ENCODE results near the gene SUFU. TPM values are rescaled to one million over a fixed set of nuclear protein-coding genes. Genes with fewer than 3 reads are reported as not detected.

SUFU gene
- total RNA-seq, 1 experiment from 2014 or later = 6.3 TPM

- ChIA-PET CTCF (interaction anchor here (0.8 to 1.7 kb wide), 11 partner anchors 8 to 804 kb away, joined by 3 to 11 read pairs (median 4); partner anchors contain the start of genes ACTR1A and SUFU), POLR2A (interaction anchor here (0.6 to 1.2 kb wide), 2 partner anchors 48 to 93 kb away, joined by 3 to 6 read pairs; partner anchors contain the start of genes SUFU and TRIM8)
- Mint-ChIP-seq H3K4me3 (ENCODE audit: unreplicated experiment) (no peak overlapping the region), H3K27ac (ENCODE audit: low read depth, unreplicated experiment) (no peak overlapping the region), H3K36me3 (ENCODE audit: insufficient read depth, unreplicated experiment) (peaks cover 18% of the 10 kb centered on the region), H3K9me3 (ENCODE audit: unreplicated experiment) (no peaks in the 10 kb centered on the region), H3K27me3 (ENCODE audit: insufficient read depth, unreplicated experiment) (no peaks in the 10 kb centered on the region), H3K4me1 (ENCODE audit: insufficient read depth, unreplicated experiment) (no peaks in the 10 kb centered on the region)
- BruUV-seq (replicated peaks) = no TSS peak
- intact Hi-C loops (cut with micrococcal nuclease) = loop anchor here (2.0 to 5.0 kb wide), 2 partner anchors 46 to 94 kb away; partner anchors contain the start of genes ACTR1A, SUFU and TRIM8
- peak; percentile 66 for DNase-seq (ENCODE audit: unreplicated experiment)
- peak; percentile 86 for TF ChIP-seq CTCF (IDR thresholded peaks at IDR 0.05; ENCODE audit: unreplicated experiment)
Measured at GRCh38 chr10:102596506-102596971, 92.8 kb downstream of the SUFU start.

GRCh38 chr10:102597131-102597991 is 93.6 kb downstream of the SUFU start:
- peaks cover 23% of the 10 kb centered on the region for H3K36me3 Mint-ChIP-seq (ENCODE audit: insufficient read depth, unreplicated experiment)
- no peaks in the 10 kb centered on the region for H3K9me3 Mint-ChIP-seq (ENCODE audit: unreplicated experiment)
- H3K27ac Mint-ChIP-seq (ENCODE audit: low read depth, unreplicated experiment) = no peak overlapping the region
- H3K27me3 Mint-ChIP-seq (ENCODE audit: insufficient read depth, unreplicated experiment) = no peaks in the 10 kb centered on the region
- no peak overlapping the region for H3K4me3 Mint-ChIP-seq (ENCODE audit: unreplicated experiment)
- no peak for DNase-seq (ENCODE audit: unreplicated experiment)
- H3K4me1 Mint-ChIP-seq (ENCODE audit: insufficient read depth, unreplicated experiment) = no peaks in the 10 kb centered on the region
- no peak for TF ChIP-seq CTCF (IDR thresholded peaks at IDR 0.05; ENCODE audit: unreplicated experiment)
- BruUV-seq (replicated peaks) = no TSS peak
- ChIA-PET CTCF (interaction anchor here (0.6 to 1.7 kb wide), 6 partner anchors 11 to 993 kb away, joined by 3 to 11 read pairs (median 3); partner anchors contain the start of gene SUFU), POLR2A (interaction anchor here (1.2 kb wide), 1 partner anchor 94 kb away, joined by 6 read pairs; the partner anchor contains the start of gene SUFU)
- intact Hi-C loops (cut with micrococcal nuclease) = loop anchor here (2.0 to 5.0 kb wide), 2 partner anchors 45 to 95 kb away; partner anchors contain the start of genes ACTR1A, SUFU and TRIM8

- POLR2A ChIA-PET = no interaction called here
- intact Hi-C loops (cut with micrococcal nuclease) = loop anchor here (5.0 kb wide), 1 partner anchor 44 kb away; the partner anchor contains the start of gene TRIM8
- peaks cover 23% of the 10 kb centered on the region for H3K36me3 Mint-ChIP-seq (ENCODE audit: insufficient read depth, unreplicated experiment)
- H3K9me3 Mint-ChIP-seq (ENCODE audit: unreplicated experiment) = no peaks in the 10 kb centered on the region
- no peak for TF ChIP-seq CTCF (IDR thresholded peaks at IDR 0.05; ENCODE audit: unreplicated experiment)
- DNase-seq (ENCODE audit: unreplicated experiment) = no peak
- no TSS peak for BruUV-seq (replicated peaks)
- no peak overlapping the region for H3K4me3 Mint-ChIP-seq (ENCODE audit: unreplicated experiment)
- H3K27me3 Mint-ChIP-seq (ENCODE audit: insufficient read depth, unreplicated experiment) = no peaks in the 10 kb centered on the region
- H3K27ac Mint-ChIP-seq (ENCODE audit: low read depth, unreplicated experiment) = no peak overlapping the region
- H3K4me1 Mint-ChIP-seq (ENCODE audit: insufficient read depth, unreplicated experiment) = no peaks in the 10 kb centered on the region
- CTCF ChIA-PET = no interaction called here
Measured at GRCh38 chr10:102598243-102598642, 94.5 kb downstream of the SUFU start.
